Natural killer cell (primary cell): ENCODE data around the gene SGSM1. TPM values are rescaled to one million over a fixed set of nuclear protein-coding genes. Genes with fewer than 3 reads are reported as not detected.
A peak's percentile ranks its signal among the peaks of the same experiment; 100 is the strongest.
"Not testable (repeated sequence)": the region's sequence is repeated elsewhere in the genome, so short reads cannot be mapped to it uniquely, and the experiment has no call there.

ENCODE experiments used
- ATAC-seq, 3 donors: fragments of 150-1000 bp in 2 of 3; fragments of 200-7000 bp in 1 of 3; cut with Tn5 transposase; 1 replicate in 1 of 3; 2 replicates in 2 of 3; pipeline ENCODE4 v1.10.0; 2021; ENCODE audit warnings: mild to moderate bottlenecking in 2 of 3, moderate library complexity in 2 of 3
- DNase-seq, 2 donors: peaks; one replicate each; pipeline versions ENCODE4 v3.0.0 to v3.0.0-alpha.2; 2013 to 2021; ENCODE audit warnings: mixed read lengths in 1 of 2
- H3K27ac ChIP-seq: one replicate; pipeline ENCODE4 v1.5.1; 2013; ENCODE audit warnings: mild to moderate bottlenecking, low read length
- H3K27me3 ChIP-seq: one replicate; pipeline ENCODE4 v1.6.1; 2013; ENCODE audit warnings: low read length; ENCODE audit not compliant: control insufficient read depth, insufficient read depth
- H3K36me3 ChIP-seq: one replicate; pipeline ENCODE4 v1.6.1; 2013; ENCODE audit warnings: low read length; ENCODE audit not compliant: control insufficient read depth, insufficient read depth
- H3K4me1 ChIP-seq: one replicate; pipeline ENCODE4 v1.6.1; 2013; ENCODE audit warnings: low read length; ENCODE audit not compliant: control insufficient read depth, insufficient read depth
- H3K4me3 ChIP-seq: one replicate; pipeline ENCODE4 v1.5.1; 2013; ENCODE audit warnings: low read length
- H3K9me3 ChIP-seq: one replicate; pipeline ENCODE4 v1.6.1; 2013; ENCODE audit warnings: low read length; ENCODE audit not compliant: control insufficient read depth, insufficient read depth
- H3K27ac Mint-ChIP-seq, 2 donors: one replicate each; pipeline ENCODE4 v1.8.0; 2022; ENCODE audit warnings: mild to moderate bottlenecking in 2 of 2, mixed read lengths in 2 of 2, moderate library complexity in 1 of 2
- H3K27me3 Mint-ChIP-seq, 2 donors: one replicate each; pipeline ENCODE4 v1.8.0; 2022; ENCODE audit warnings: low read depth in 2 of 2, mixed read lengths in 2 of 2
- H3K36me3 Mint-ChIP-seq: one replicate; pipeline ENCODE4 v1.8.0; 2022; ENCODE audit warnings: mixed read lengths
- H3K4me1 Mint-ChIP-seq, 2 donors: one replicate each; pipeline ENCODE4 v1.8.0; 2022; ENCODE audit warnings: mixed read lengths in 2 of 2
- H3K4me3 Mint-ChIP-seq: one replicate; pipeline ENCODE4 v1.8.0; 2022; ENCODE audit warnings: mild to moderate bottlenecking, moderate library complexity, mixed read lengths
- H3K9me3 Mint-ChIP-seq, 2 donors: one replicate each; pipeline ENCODE4 v1.8.0; 2022; ENCODE audit warnings: mixed read lengths in 2 of 2
- CTCF ChIP-seq: fragments of 200-600 bp; IDR thresholded peaks from one replicate; pipeline ENCODE4 v1.8.0; 2022; ENCODE audit warnings: antibody characterized with exemption
- WGBS: methylation state at CpG from one replicate; pipeline ENCODE4 v1.1.7; 2013; ENCODE audit warnings: missing lambda C conversion rate; ENCODE audit not compliant: insufficient coverage; 5-methylcytosine and 5-hydroxymethylcytosine counted together
- intact Hi-C: fragments of 100-400 bp; cut with micrococcal nuclease; formaldehyde crosslinking; loops from one replicate; pipeline ENCODE4 v1.14.2; 2022
- total RNA-seq, 4 donors: library from RNA; stranded (reverse); fragments of 120-200 nt in 1 of 4; gene quantifications; one replicate each; pipeline versions ENCODE4 v1.2.3 to v1.2.4, GENCODE V29; 2013 to 2022

The SGSM1 gene
- total RNA-seq, 3 donors from 2014 or later (not counting 1 experiment from before 2014, with no cell fraction given): 13.9 to 15.4 (median 13.9) TPM

- H3K27me3 Mint-ChIP-seq: no peaks in the 10 kb centered on the region
- ATAC-seq (no peak), DNase-seq (no peak)
- 81% methylated on average over 8 of the region's 8 CpGs for WGBS
- TF ChIP-seq CTCF: no peak
- no peaks in the 10 kb centered on the region for H3K9me3 Mint-ChIP-seq
- Histone ChIP-seq H3K9me3 (no peaks in the 10 kb centered on the region), H3K27ac (no peak overlapping the region), H3K4me3 (no peak overlapping the region), H3K27me3 (no peaks in the 10 kb centered on the region), H3K4me1 (no peaks in the 10 kb centered on the region), H3K36me3 (no peaks in the 10 kb centered on the region)
- peaks cover 34 to 41% of the 10 kb centered on the region in 2 donors for H3K4me1 Mint-ChIP-seq
- H3K27ac Mint-ChIP-seq: no peak overlapping the region
- no peak overlapping the region for H3K4me3 Mint-ChIP-seq
- H3K36me3 Mint-ChIP-seq: no peaks in the 10 kb centered on the region
- intact Hi-C loops: no loop called here
These were observed 28.0 kb downstream of the SGSM1 start for GRCh38 chr22:24833881-24834495.

GRCh38 chr22:24834845-24835570 lies 29.0 kb downstream of the SGSM1 start:
- Histone ChIP-seq H3K4me3 (no peak overlapping the region), H3K4me1 (no peaks in the 10 kb centered on the region), H3K9me3 (no peaks in the 10 kb centered on the region), H3K27ac (no peak overlapping the region), H3K36me3 (no peaks in the 10 kb centered on the region), H3K27me3 (no peaks in the 10 kb centered on the region)
- WGBS: 90% methylated on average over 13 of the region's 13 CpGs
- no peaks in the 10 kb centered on the region for H3K36me3 Mint-ChIP-seq
- no peak overlapping the region for H3K4me3 Mint-ChIP-seq
- H3K27me3 Mint-ChIP-seq: no peaks in the 10 kb centered on the region
- ATAC-seq (peak in 1 of 3 donors; percentile 32), DNase-seq (peak in 1 of 2 donors; percentile 11)
- no peaks in the 10 kb centered on the region for H3K9me3 Mint-ChIP-seq
- peak overlapping the region in 1 of 2 donors; percentile 33 for H3K27ac Mint-ChIP-seq
- intact Hi-C loops: no loop called here
- H3K4me1 Mint-ChIP-seq: peaks cover 34 to 41% of the 10 kb centered on the region in 2 donors
- TF ChIP-seq CTCF: no peak

- no peaks in the 10 kb centered on the region for H3K27me3 Mint-ChIP-seq
- peaks cover 37 to 43% of the 10 kb centered on the region in 2 donors for H3K4me1 Mint-ChIP-seq
- ATAC-seq: no peak
- Histone ChIP-seq H3K9me3 (no peaks in the 10 kb centered on the region), H3K27me3 (no peaks in the 10 kb centered on the region), H3K4me1 (no peaks in the 10 kb centered on the region), H3K36me3 (no peaks in the 10 kb centered on the region), H3K4me3 (no peak overlapping the region), H3K27ac (no peak overlapping the region)
- intact Hi-C loops: no loop called here
- TF ChIP-seq CTCF: no peak
- no peak overlapping the region for H3K27ac Mint-ChIP-seq
- H3K36me3 Mint-ChIP-seq: no peaks in the 10 kb centered on the region
- no peak overlapping the region for H3K4me3 Mint-ChIP-seq
- DNase-seq: no peak
- no peaks in the 10 kb centered on the region for H3K9me3 Mint-ChIP-seq
- WGBS: 89% methylated on average over 1 of the region's 1 CpG
These were observed 30.3 kb downstream of the SGSM1 start for GRCh38 chr22:24836282-24836681.

- H3K4me3 ChIP-seq, ATAC-seq, H3K9me3 ChIP-seq, H3K27me3 ChIP-seq, H3K27me3 Mint-ChIP-seq, intact Hi-C loops, DNase-seq, H3K4me3 Mint-ChIP-seq, H3K4me1 ChIP-seq, H3K36me3 Mint-ChIP-seq, H3K9me3 Mint-ChIP-seq, H3K36me3 ChIP-seq, H3K27ac ChIP-seq: not testable (repeated sequence)
- peaks cover 43 to 48% of the 10 kb centered on the region in 2 donors for H3K4me1 Mint-ChIP-seq
- H3K27ac Mint-ChIP-seq: peak overlapping the region in 1 of 2 donors; percentile 83
- 93% methylated on average over 3 of the region's 8 CpGs for WGBS
These were observed 31.5 kb downstream of the SGSM1 start for GRCh38 chr22:24837517-24837916.
